Transverse colon (tissue), 3 donors: Measurements from ENCODE around the gene NUP98.

Experiments
- POLR2A ChIP-seq: fragments of 450-650 bp; IDR thresholded peaks from one replicate; pipeline ENCODE4 v1.6.1; 2016; ENCODE audit warnings: antibody characterized with exemption, mild to moderate bottlenecking, moderate library complexity
- TF ChIP-seq, protein P1 (sequence below), 5 experiments: fragments of 200-600 bp in 3 of 5; fragments of 450-650 bp in 2 of 5; sonication (generic) in 3 of 5; IDR thresholded peaks; 1 replicate in 2 of 5; 2 replicates in 3 of 5; pipeline ENCODE4 v1.5.1; 2016 to 2017; ENCODE audit warnings: antibody characterized with exemption in 5 of 5, inconsistent platforms in 3 of 5, mild to moderate bottlenecking in 2 of 5, moderate library complexity in 1 of 5

- TF ChIP-seq, protein P1, sequence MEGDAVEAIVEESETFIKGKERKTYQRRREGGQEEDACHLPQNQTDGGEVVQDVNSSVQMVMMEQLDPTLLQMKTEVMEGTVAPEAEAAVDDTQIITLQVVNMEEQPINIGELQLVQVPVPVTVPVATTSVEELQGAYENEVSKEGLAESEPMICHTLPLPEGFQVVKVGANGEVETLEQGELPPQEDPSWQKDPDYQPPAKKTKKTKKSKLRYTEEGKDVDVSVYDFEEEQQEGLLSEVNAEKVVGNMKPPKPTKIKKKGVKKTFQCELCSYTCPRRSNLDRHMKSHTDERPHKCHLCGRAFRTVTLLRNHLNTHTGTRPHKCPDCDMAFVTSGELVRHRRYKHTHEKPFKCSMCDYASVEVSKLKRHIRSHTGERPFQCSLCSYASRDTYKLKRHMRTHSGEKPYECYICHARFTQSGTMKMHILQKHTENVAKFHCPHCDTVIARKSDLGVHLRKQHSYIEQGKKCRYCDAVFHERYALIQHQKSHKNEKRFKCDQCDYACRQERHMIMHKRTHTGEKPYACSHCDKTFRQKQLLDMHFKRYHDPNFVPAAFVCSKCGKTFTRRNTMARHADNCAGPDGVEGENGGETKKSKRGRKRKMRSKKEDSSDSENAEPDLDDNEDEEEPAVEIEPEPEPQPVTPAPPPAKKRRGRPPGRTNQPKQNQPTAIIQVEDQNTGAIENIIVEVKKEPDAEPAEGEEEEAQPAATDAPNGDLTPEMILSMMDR (IDR thresholded peaks at IDR 0.05), result no peak
- TF ChIP-seq POLR2A, result no peak
Measured at GRCh38 chr11:3655547-3655946, 141.8 kb downstream of the NUP98 start.
